WTC11 (cell line): ENCODE measurements around the gene ZDBF2. TPM values are rescaled to one million over a fixed set of nuclear protein-coding genes. Genes with fewer than 3 reads are reported as not detected.

Source experiments
- ATAC-seq: fragments of 200-7000 bp; cut with Tn5 transposase; 2 replicates; pipeline ENCODE4 v1.10.0; 2021; ENCODE audit warnings: mild to moderate bottlenecking, moderate library complexity
- CTCF ChIA-PET: fragments of 300-600 bp; sonication (Branson Sonifier 250); formaldehyde crosslinking; loops from one replicate; lab custom pipeline; 2021; ENCODE audit warnings: antibody characterized with exemption; lab: Charles Lee
- POLR2A ChIA-PET: fragments of 350-600 bp; sonication (Branson Sonifier 250); formaldehyde crosslinking; loops from one replicate; lab custom pipeline; 2021; ENCODE audit warnings: antibody characterized with exemption; lab: Charles Lee
- DNase-seq: peaks from one replicate; pipeline ENCODE4 v3.0.0; 2021; ENCODE audit warnings: low spot score
- H3K27ac Mint-ChIP-seq: 2 replicates; pipeline ENCODE4 v1.8.0; 2021; ENCODE audit warnings: mixed read lengths
- H3K27me3 Mint-ChIP-seq: 2 replicates; pipeline ENCODE4 v1.8.0; 2021; ENCODE audit warnings: low read depth, mild to moderate bottlenecking, moderate library complexity, mixed read lengths
- H3K36me3 Mint-ChIP-seq: 2 replicates; pipeline ENCODE4 v1.8.0; 2021; ENCODE audit warnings: mixed read lengths
- H3K4me1 Mint-ChIP-seq: 2 replicates; pipeline ENCODE4 v1.8.0; 2022; ENCODE audit warnings: mixed read lengths
- H3K4me3 Mint-ChIP-seq: 2 replicates; pipeline ENCODE4 v1.8.0; 2021; ENCODE audit warnings: mild to moderate bottlenecking, moderate library complexity, mixed read lengths
- H3K9me3 Mint-ChIP-seq: 2 replicates; pipeline ENCODE4 v1.8.0; 2021; ENCODE audit warnings: mixed read lengths
- ESRRA ChIP-seq: sonication (generic); formaldehyde crosslinking; IDR thresholded peaks from 2 replicates; pipeline ENCODE4 v1.8.1; 2022; ENCODE audit warnings: mild to moderate bottlenecking, missing genetic modification reagents, borderline replicate concordance
- FOXK1 ChIP-seq: sonication (generic); formaldehyde crosslinking; IDR thresholded peaks from 2 replicates; pipeline ENCODE4 v1.8.0; 2022; ENCODE audit warnings: mild to moderate bottlenecking, moderate library complexity, missing genetic modification reagents
- FOXP1 ChIP-seq: sonication (generic); formaldehyde crosslinking; IDR thresholded peaks from 2 replicates; pipeline ENCODE4 v1.8.0; 2022; ENCODE audit warnings: missing genetic modification reagents, mild to moderate bottlenecking, moderate library complexity, borderline replicate concordance
- GTF2I ChIP-seq: fragments of 250-450 bp; sonication (Bioruptor Pico); conservative IDR thresholded peaks from 2 replicates; pipeline ENCODE4 v1.4.0; 2021; ENCODE audit warnings: mild to moderate bottlenecking
- HMGA2 ChIP-seq: fragments of 250-450 bp; sonication (Bioruptor Pico); IDR thresholded peaks from 2 replicates; pipeline ENCODE4 v1.4.0; 2021; ENCODE audit warnings: mild to moderate bottlenecking, moderate library complexity
- IRF1 ChIP-seq: sonication (generic); formaldehyde crosslinking; IDR thresholded peaks from 2 replicates; pipeline ENCODE4 v1.8.0; 2023; ENCODE audit warnings: missing genetic modification reagents
- JAZF1 ChIP-seq: fragments of 250-450 bp; sonication (Bioruptor Pico); IDR thresholded peaks from 2 replicates; pipeline ENCODE4 v1.9.0; 2021; ENCODE audit warnings: moderate library complexity, mild to moderate bottlenecking, inconsistent platforms
- JUN ChIP-seq: sonication (generic); formaldehyde crosslinking; IDR thresholded peaks from 2 replicates; pipeline ENCODE4 v1.8.0; 2023; ENCODE audit warnings: mild to moderate bottlenecking, missing genetic modification reagents
- NFE2L1 ChIP-seq: sonication (generic); formaldehyde crosslinking; IDR thresholded peaks from 2 replicates; pipeline ENCODE4 v1.8.1; 2023; ENCODE audit warnings: missing genetic modification reagents
- RELA ChIP-seq: sonication (generic); formaldehyde crosslinking; IDR thresholded peaks from 2 replicates; pipeline ENCODE4 v1.8.1; 2022; ENCODE audit warnings: missing genetic modification reagents, mild to moderate bottlenecking, borderline replicate concordance
- SMAD4 ChIP-seq: sonication (generic); formaldehyde crosslinking; IDR thresholded peaks from 2 replicates; pipeline ENCODE4 v1.8.0; 2022; ENCODE audit warnings: mild to moderate bottlenecking, missing genetic modification reagents
- STAT6 ChIP-seq: sonication (generic); formaldehyde crosslinking; conservative IDR thresholded peaks from 2 replicates; pipeline ENCODE4 v1.8.1; 2023; ENCODE audit warnings: mild to moderate bottlenecking, low read depth, missing genetic modification reagents, moderate library complexity
- TCF7 ChIP-seq: sonication (generic); formaldehyde crosslinking; IDR thresholded peaks from 2 replicates; pipeline ENCODE4 v1.8.0; 2022; ENCODE audit warnings: mild to moderate bottlenecking, low read depth, missing genetic modification reagents, moderate library complexity
- TEAD4 ChIP-seq: sonication (generic); formaldehyde crosslinking; IDR thresholded peaks from 2 replicates; pipeline ENCODE4 v1.8.0; 2022; ENCODE audit warnings: mild to moderate bottlenecking, missing genetic modification reagents
- ZNF671 ChIP-seq: fragments of 250-450 bp; sonication (Bioruptor Pico); IDR thresholded peaks from 2 replicates; pipeline ENCODE4 v1.8.0; 2021; ENCODE audit warnings: mild to moderate bottlenecking
- ZSCAN18 ChIP-seq: fragments of 250-450 bp; sonication (Bioruptor Pico); IDR thresholded peaks from 2 replicates; pipeline ENCODE4 v2.1.2; 2022; ENCODE audit warnings: mild to moderate bottlenecking, moderate library complexity
- total RNA-seq: library from RNA; stranded (reverse); gene quantifications from 3 replicates; pipeline ENCODE4 v1.2.3, GENCODE V29; 2021

Gene ZDBF2
- total RNA-seq, 1 experiment from 2014 or later, result 16.0 TPM

- POLR2A ChIA-PET, result no interaction called here
Observed at GRCh38 chr2:206231669-206232286, 42.7 kb upstream of the ZDBF2 start.

GRCh38 chr2:206232287-206233035 is 42.0 kb upstream of the ZDBF2 start:
- Mint-ChIP-seq H3K4me1 (peaks cover 20% of the 10 kb centered on the region), H3K9me3 (peaks cover 19% of the 10 kb centered on the region), H3K36me3 (peaks cover 9% of the 10 kb centered on the region), H3K4me3 (no peak overlapping the region), H3K27me3 (peaks cover 3% of the 10 kb centered on the region; the same call in 1 of the 2 replicates), H3K27ac (peak overlapping the region; percentile 6; the same call in 1 of the 2 replicates)
- no peak for ATAC-seq
- TF ChIP-seq JAZF1 (no peak), ZNF671 (CRISPR knock-in tag) (no peak)
- CTCF ChIA-PET, result interaction anchor here (0.7 kb wide), 1 partner anchor 21 kb away, joined by 3 read pairs; no protein-coding TSS in a partner anchor
- POLR2A ChIA-PET, result no interaction called here
- no peak for DNase-seq

More at GRCh38 chr2:206231669-206232286, 42.7 kb upstream of the ZDBF2 start:
- no peak for TF ChIP-seq STAT6 (CRISPR knock-in tag)
- no peak for TF ChIP-seq GTF2I (CRISPR knock-in tag)
- no peak for TF ChIP-seq ZSCAN18
- TF ChIP-seq JUN (CRISPR knock-in tag), result no peak
- no peak for TF ChIP-seq TCF7
- TF ChIP-seq TEAD4 (CRISPR knock-in tag), result no peak
- no peak for TF ChIP-seq FOXP1 (CRISPR knock-in tag)
- TF ChIP-seq HMGA2 (CRISPR knock-in tag), result no peak
- Mint-ChIP-seq H3K9me3 (peaks cover 15% of the 10 kb centered on the region), H3K36me3 (peaks cover 5% of the 10 kb centered on the region), H3K4me1 (peaks cover 20% of the 10 kb centered on the region), H3K27me3 (no peaks in the 10 kb centered on the region), H3K27ac (no peak overlapping the region), H3K4me3 (no peak overlapping the region)
- ATAC-seq (no peak), DNase-seq (no peak)
- CTCF ChIA-PET, result no interaction called here

GRCh38 chr2:206239157-206239556 is 35.3 kb upstream of the ZDBF2 start:
- peaks cover 17% of the 10 kb centered on the region for H3K36me3 Mint-ChIP-seq
- DNase-seq, result no peak
- POLR2A ChIA-PET, result no interaction called here
- H3K4me1 Mint-ChIP-seq, result no peaks in the 10 kb centered on the region
- no peak overlapping the region for H3K27ac Mint-ChIP-seq
- H3K9me3 Mint-ChIP-seq, result peaks cover 26% of the 10 kb centered on the region
- TF ChIP-seq FOXK1 (no peak), ESRRA (CRISPR knock-in tag) (no peak), NFE2L1 (CRISPR knock-in tag) (no peak), IRF1 (CRISPR knock-in tag) (no peak), RELA (CRISPR knock-in tag) (no peak), FOXP1 (CRISPR knock-in tag) (no peak), SMAD4 (CRISPR knock-in tag) (no peak)
- TF ChIP-seq, all 79 proteins: peak for 0
- Mint-ChIP-seq H3K4me3 (no peak overlapping the region), H3K27me3 (peaks cover 5% of the 10 kb centered on the region; the same call in 1 of the 2 replicates)
- no peak for ATAC-seq
- CTCF ChIA-PET, result no interaction called here
